RWPE1 (cell line): ENCODE results near the gene LCP1.
"Not testable (repeated sequence)": the region's sequence is repeated elsewhere in the genome, so short reads cannot be mapped to it uniquely, and the experiment has no call there.

Experiments
- CTCF ChIA-PET: fragments of 350-600 bp; sonication (Branson Sonifier 250); formaldehyde crosslinking; extraction: SDS; loops from one replicate; lab custom pipeline; 2021; lab: Yijun Ruan, JAX
- POLR2A ChIA-PET: fragments of 400-600 bp; formaldehyde crosslinking; extraction: SDS; loops from one replicate; lab custom pipeline; 2020; ENCODE audit warnings: antibody characterized with exemption; ENCODE audit not compliant: low non-redundant PET; lab: Yijun Ruan, JAX
- DNase-seq: peaks from one replicate; pipeline ENCODE4 v3.0.0; 2012; ENCODE audit warnings: low spot score
- H3K27ac ChIP-seq: fragments of 450-650 bp; 2 replicates; pipeline ENCODE4 v1.5.1; 2017
- TF ChIP-seq, protein P1 (sequence below): fragments of 450-650 bp; conservative IDR thresholded peaks from 2 replicates; pipeline ENCODE4 v1.5.1; 2017; ENCODE audit warnings: low read depth, mild to moderate bottlenecking

Gene LCP1, protein sequence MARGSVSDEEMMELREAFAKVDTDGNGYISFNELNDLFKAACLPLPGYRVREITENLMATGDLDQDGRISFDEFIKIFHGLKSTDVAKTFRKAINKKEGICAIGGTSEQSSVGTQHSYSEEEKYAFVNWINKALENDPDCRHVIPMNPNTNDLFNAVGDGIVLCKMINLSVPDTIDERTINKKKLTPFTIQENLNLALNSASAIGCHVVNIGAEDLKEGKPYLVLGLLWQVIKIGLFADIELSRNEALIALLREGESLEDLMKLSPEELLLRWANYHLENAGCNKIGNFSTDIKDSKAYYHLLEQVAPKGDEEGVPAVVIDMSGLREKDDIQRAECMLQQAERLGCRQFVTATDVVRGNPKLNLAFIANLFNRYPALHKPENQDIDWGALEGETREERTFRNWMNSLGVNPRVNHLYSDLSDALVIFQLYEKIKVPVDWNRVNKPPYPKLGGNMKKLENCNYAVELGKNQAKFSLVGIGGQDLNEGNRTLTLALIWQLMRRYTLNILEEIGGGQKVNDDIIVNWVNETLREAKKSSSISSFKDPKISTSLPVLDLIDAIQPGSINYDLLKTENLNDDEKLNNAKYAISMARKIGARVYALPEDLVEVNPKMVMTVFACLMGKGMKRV

DNA sequence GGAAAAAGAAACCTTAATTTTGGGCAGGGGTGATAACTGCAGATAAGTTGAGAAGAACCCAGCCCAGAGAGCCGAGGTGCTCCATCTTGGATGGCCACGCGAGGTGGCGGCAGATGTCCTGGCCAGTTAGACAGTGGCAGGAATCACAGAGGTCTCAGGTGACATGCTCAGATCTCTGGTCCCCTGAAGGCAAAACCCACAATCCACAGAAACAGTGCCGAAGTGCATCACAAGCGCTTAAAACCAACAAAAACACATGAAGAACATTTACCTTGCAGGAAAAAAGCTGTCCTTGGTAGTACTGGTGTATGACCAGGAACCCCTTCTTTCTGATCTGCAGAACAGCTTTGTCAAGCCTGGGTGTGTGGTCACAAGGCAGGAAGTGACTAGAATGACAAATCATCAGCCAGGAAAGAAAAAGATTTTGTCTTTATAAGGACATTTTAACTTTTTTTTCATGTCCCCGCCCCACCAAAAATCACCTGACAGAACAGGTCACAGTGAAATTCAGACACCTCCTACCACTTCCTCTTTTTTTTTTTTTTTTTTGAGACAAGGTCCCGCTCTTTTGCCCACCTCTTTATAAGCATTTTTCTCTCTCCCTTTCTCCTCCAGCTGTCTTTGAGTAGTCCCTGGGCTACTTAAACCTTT, at the start of gene LCP1:
Gene LCP1 (minus strand): TSS at position 338 of the 651 bp plus-strand sequence. CDS start 22,515 bp downstream, outside the sequence.
- ChIA-PET POLR2A (no interaction called here), CTCF (no interaction called here)
- DNase-seq = no peak
- TF ChIP-seq, protein P1, sequence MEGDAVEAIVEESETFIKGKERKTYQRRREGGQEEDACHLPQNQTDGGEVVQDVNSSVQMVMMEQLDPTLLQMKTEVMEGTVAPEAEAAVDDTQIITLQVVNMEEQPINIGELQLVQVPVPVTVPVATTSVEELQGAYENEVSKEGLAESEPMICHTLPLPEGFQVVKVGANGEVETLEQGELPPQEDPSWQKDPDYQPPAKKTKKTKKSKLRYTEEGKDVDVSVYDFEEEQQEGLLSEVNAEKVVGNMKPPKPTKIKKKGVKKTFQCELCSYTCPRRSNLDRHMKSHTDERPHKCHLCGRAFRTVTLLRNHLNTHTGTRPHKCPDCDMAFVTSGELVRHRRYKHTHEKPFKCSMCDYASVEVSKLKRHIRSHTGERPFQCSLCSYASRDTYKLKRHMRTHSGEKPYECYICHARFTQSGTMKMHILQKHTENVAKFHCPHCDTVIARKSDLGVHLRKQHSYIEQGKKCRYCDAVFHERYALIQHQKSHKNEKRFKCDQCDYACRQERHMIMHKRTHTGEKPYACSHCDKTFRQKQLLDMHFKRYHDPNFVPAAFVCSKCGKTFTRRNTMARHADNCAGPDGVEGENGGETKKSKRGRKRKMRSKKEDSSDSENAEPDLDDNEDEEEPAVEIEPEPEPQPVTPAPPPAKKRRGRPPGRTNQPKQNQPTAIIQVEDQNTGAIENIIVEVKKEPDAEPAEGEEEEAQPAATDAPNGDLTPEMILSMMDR = no peak
- no peak within 1 kb of the TSS for H3K27ac ChIP-seq

DNA sequence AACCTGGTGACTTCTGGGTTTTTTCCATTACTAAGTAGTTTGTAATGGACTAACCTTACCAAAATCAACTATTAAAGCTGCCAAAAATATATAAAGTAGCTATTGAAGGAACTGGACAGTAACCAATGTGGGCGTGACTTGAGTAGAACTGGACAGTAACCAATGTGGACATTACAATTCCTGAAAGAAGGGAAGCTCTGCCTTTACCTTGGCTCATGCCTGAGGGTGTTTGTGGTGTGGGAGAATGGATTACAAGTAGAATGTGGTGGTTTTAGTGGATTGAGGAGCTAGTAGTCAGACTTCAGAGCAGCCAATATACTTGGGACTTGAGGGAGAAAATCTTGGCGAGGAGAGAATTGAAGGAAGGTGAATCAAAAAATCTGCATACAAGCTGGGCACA, 47.3 kb upstream of the LCP1 start:
- no peak overlapping the region for H3K27ac ChIP-seq
- DNase-seq = no peak
- TF ChIP-seq, protein P1 = no peak
- ChIA-PET CTCF (interaction anchor here (0.6 to 0.8 kb wide), 3 partner anchors 14 to 174 kb away, joined by 3 to 4 read pairs (median 3); no protein-coding TSS in a partner anchor), POLR2A (interaction anchor here (0.6 kb wide), 1 partner anchor 14 kb away, joined by 3 read pairs; no protein-coding TSS in a partner anchor)

DNA sequence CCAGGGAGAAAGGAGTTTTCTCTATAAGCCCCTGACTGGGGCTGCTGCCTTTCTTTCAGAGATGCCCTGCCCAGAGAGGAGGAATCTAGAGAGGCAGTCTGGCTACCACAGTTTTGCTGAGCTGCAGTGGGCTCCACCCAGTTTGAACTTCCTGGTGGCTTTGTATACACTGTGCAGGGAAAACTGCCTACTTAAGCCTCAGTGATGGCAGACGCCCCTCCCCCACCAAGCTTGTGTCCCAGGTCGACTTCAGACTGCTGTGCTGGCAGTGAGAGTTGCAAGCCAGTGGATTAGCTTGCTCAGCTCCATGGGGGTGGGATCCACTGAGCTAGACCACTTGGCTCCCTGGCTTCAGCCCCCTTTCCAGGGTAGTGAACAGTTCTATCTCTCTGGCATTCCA, 38.3 kb upstream of the LCP1 start:
- POLR2A ChIA-PET, DNase-seq, H3K27ac ChIP-seq: not testable (repeated sequence)
- CTCF ChIA-PET = interaction anchor here (0.6 to 0.7 kb wide), 3 partner anchors 291 to 1946 kb away, joined by 3 to 4 read pairs (median 3); no protein-coding TSS in a partner anchor

DNA sequence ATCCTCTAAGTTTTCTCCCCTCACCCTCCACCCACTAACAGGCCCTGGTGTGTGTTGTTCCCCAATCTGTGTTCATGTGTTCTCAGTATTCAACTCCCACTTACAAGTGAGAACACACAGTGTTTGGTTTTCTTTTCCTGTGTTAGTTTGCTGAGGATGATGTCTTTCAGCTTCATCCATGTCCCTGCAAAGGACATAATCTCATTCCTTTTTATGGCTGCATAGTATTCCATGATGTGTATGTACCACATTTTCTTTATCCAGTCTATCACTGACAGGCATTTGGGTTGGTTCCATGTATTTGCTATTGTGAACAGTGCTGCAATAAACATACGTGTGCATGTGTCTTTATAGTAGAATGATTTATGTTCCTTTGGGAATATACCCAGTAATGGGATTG, 32.8 kb upstream of the LCP1 start:
- CTCF ChIA-PET, POLR2A ChIA-PET, DNase-seq, H3K27ac ChIP-seq: not testable (repeated sequence)

DNA sequence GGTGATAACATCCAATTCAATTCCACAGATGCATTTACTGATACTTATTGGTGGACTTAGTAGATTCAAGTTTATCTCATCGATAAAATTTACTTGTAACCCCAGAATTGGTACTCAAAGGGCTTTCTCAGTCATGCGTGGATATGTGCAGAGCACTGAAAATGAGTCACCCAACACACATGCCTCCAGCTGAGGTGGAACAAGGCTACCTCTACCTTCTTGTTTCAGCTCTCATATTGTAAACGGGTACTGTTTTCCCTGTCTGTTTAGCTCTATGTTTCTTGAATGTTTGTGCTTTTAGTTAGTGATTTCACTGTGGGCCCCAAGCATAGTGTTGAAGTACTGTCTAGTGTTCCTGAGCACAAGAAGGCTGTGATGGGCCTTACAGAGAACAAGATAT, 31.3 kb upstream of the LCP1 start:
- CTCF ChIA-PET = no interaction called here
- TF ChIP-seq, protein P1 = no peak
- POLR2A ChIA-PET = no interaction called here
- no peak for DNase-seq
- H3K27ac ChIP-seq = no peak overlapping the region

DNA sequence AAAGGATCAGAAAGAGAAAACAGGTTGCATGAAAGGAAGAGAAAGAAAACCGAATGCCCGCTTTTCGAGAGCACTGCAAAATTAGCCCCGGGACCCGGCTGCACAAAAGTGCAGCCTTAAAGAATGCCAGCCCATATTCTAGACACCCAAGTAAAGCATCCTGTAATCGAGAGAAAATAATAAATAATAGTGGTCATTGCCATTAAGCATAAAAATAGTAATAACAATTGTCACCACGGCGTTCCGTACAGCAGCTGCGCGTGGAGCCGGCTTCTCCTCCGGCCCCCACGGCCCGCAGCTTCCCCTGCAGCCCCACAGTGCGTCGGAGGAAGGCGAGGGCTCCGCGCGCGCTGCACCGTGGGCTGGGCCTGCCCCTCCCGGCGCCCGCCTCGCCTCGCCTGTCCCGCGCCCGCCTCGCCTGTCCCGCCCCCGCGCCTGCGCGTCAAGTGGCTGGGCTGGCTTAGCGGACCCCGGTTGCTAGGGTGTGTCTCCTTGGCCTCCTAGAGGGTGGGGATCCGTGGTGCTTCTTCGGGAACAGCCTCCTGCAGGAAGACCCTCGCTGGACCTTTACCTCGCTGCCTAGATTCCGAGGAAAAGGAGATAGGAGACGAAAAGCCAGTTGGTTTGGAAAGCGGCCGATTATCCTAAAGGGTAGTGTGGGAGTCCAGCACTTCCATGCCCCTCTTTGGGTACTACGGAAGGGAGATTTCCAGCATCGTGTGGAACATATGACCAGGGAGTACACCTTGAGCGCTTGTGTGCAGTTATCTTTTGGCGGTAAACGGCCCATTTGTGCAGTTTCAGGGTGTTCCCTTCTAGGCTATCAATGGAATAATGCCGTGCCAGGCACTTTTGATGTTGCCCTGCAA, 29.7 kb upstream of the LCP1 start, which contains the start of gene LRRC63:
Gene LRRC63 (plus strand): TSS at position 446 of the 869 bp plus-strand sequence. CDS start 1,107 bp downstream, outside the sequence.
- CTCF ChIA-PET = no interaction called here
- POLR2A ChIA-PET = no interaction called here
- TF ChIP-seq, protein P1 = no peak
- H3K27ac ChIP-seq = no peak within 1 kb of the TSS
- peak; percentile 40 for DNase-seq
